Trophoblast cell (in vitro differentiated cells and primary cell): Measurements from ENCODE around the gene TBRG4.
A peak's percentile ranks its signal among the peaks of the same experiment; 100 is the strongest.

Experiments used
- DNase-seq, 2 donors: peaks; one replicate each; pipeline ENCODE4 v3.0.0-alpha.2; 2016
- H2AFZ ChIP-seq: 2 replicates; pipeline ENCODE4 v1.6.1; 2013; ENCODE audit warnings: low read length, moderate library complexity, mild to moderate bottlenecking; ENCODE audit not compliant: insufficient read depth, poor library complexity
- H2AK5ac ChIP-seq: 2 replicates; pipeline ENCODE4 v1.6.1; 2013; ENCODE audit warnings: mild to moderate bottlenecking, low read length
- H2BK120ac ChIP-seq: 2 replicates; pipeline ENCODE4 v1.6.1; 2013; ENCODE audit warnings: low read length, mild to moderate bottlenecking, moderate library complexity; ENCODE audit not compliant: insufficient read depth, poor library complexity
- H2BK12ac ChIP-seq: 2 replicates; pipeline ENCODE4 v1.6.1; 2013; ENCODE audit warnings: mild to moderate bottlenecking, low read length, moderate library complexity
- H2BK5ac ChIP-seq: 2 replicates; pipeline ENCODE4 v1.6.1; 2013; ENCODE audit warnings: low read length, low read depth, moderate library complexity, mild to moderate bottlenecking; ENCODE audit not compliant: poor library complexity
- H3K14ac ChIP-seq: 2 replicates; pipeline ENCODE4 v1.6.1; 2013; ENCODE audit warnings: mild to moderate bottlenecking, low read length
- H3K18ac ChIP-seq: 2 replicates; pipeline ENCODE4 v1.6.1; 2013; ENCODE audit warnings: mild to moderate bottlenecking, low read length
- H3K23ac ChIP-seq: 2 replicates; pipeline ENCODE4 v1.6.1; 2013; ENCODE audit warnings: low read length
- H3K27ac ChIP-seq: 2 replicates; pipeline ENCODE4 v1.5.1; 2013; ENCODE audit warnings: low read depth, mild to moderate bottlenecking, inconsistent platforms, low read length, moderate library complexity
- H3K27me3 ChIP-seq: 2 replicates; pipeline ENCODE4 v1.6.1; 2013; ENCODE audit warnings: inconsistent platforms, mild to moderate bottlenecking, low read length, moderate library complexity; ENCODE audit not compliant: insufficient read depth
- H3K36me3 ChIP-seq, 2 experiments: 1 replicate in 1 of 2; 2 replicates in 1 of 2; pipeline ENCODE4 v1.6.1; 2013; ENCODE audit warnings: low read length in 2 of 2, mild to moderate bottlenecking in 2 of 2, moderate library complexity in 1 of 2; ENCODE audit not compliant: insufficient read depth in 2 of 2, control insufficient read depth in 1 of 2
- H3K4ac ChIP-seq: 2 replicates; pipeline ENCODE4 v1.6.1; 2013; ENCODE audit warnings: low read depth, mild to moderate bottlenecking, low read length, moderate library complexity
- H3K4me1 ChIP-seq, 2 experiments: 1 replicate in 1 of 2; 2 replicates in 1 of 2; pipeline ENCODE4 v1.6.1; 2013; ENCODE audit warnings: low read length in 2 of 2, mild to moderate bottlenecking in 2 of 2, moderate library complexity in 1 of 2; ENCODE audit not compliant: insufficient read depth in 2 of 2, control insufficient read depth in 1 of 2
- H3K4me2 ChIP-seq: 2 replicates; pipeline ENCODE4 v1.6.1; 2013; ENCODE audit warnings: inconsistent platforms, mild to moderate bottlenecking, low read length, moderate library complexity
- H3K4me3 ChIP-seq: 2 replicates; pipeline ENCODE4 v1.5.1; 2013; ENCODE audit warnings: mild to moderate bottlenecking, low read depth, low read length, inconsistent platforms
- H3K79me1 ChIP-seq: one replicate; pipeline ENCODE4 v1.6.1; 2013; ENCODE audit warnings: low read length
- H3K79me2 ChIP-seq: 2 replicates; pipeline ENCODE4 v1.6.1; 2013; ENCODE audit warnings: low read length, mild to moderate bottlenecking; ENCODE audit not compliant: control insufficient read depth, insufficient read depth, poor library complexity
- H3K9ac ChIP-seq: 2 replicates; pipeline ENCODE4 v1.6.1; 2013; ENCODE audit warnings: mild to moderate bottlenecking, low read length
- H3K9me3 ChIP-seq: 2 replicates; pipeline ENCODE4 v1.6.1; 2013; ENCODE audit warnings: low read depth, mild to moderate bottlenecking, control low read depth, inconsistent platforms, low read length; ENCODE audit not compliant: insufficient read depth
- H4K12ac ChIP-seq: 2 replicates; pipeline ENCODE4 v1.6.1; 2013; ENCODE audit warnings: low read depth, mild to moderate bottlenecking, low read length, moderate library complexity
- H4K8ac ChIP-seq: 2 replicates; pipeline ENCODE4 v1.6.1; 2013; ENCODE audit warnings: low read depth, mild to moderate bottlenecking, low read length, moderate library complexity
- H4K91ac ChIP-seq: one replicate; pipeline ENCODE4 v1.6.1; 2013; ENCODE audit warnings: low read depth, mild to moderate bottlenecking, low read length, moderate library complexity
- WGBS: extraction: QIAGEN DNeasy Blood & Tissue Kit; methylation state at CpG from one replicate; pipeline ENCODE4 v1.1.7; 2013; ENCODE audit warnings: missing lambda C conversion rate; ENCODE audit not compliant: insufficient read length, insufficient coverage; ENCODE audit errors: extremely low coverage; 5-methylcytosine and 5-hydroxymethylcytosine counted together

TBRG4 gene

DNA sequence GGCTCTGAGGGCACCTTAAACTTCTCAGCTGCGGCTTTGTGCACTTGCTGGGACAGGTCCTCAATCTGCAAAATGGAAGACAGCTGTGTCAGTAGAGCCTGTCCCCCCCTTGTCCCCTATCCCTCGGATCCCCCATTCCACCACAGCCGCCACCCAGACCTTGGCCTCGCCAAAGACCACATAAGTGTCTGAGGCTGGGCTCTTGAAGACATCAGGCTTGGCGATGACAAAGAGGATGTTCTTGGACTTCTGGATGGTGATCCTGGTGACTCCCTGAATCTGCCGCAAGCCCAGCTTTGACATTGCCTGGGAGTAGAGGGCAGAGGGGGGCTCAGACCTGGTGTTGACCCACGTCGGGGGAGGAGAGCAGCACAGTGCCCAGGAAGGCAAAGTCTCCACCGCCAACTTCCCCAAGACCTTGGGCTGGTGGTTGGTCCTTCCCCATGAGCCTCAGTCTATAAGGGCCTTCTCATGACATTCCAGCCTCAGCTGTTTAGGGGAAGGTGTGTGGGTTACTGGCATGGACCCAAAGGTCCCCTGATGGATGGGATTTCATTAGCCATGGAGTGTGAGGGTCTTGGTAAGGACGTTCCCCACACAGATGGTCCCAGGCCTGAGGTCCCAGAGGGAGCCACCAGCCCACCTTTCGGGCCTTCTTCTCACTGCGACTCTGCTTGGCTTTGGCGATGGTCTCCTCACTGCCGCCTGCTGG is 30.4 kb downstream of the TBRG4 start:
- peaks cover 5 to 7% of the 10 kb centered on the region in 2 experiments for H3K4me1 ChIP-seq
- no peak overlapping the region for H2BK12ac ChIP-seq
- peaks cover 9 to 19% of the 10 kb centered on the region in 2 experiments for H3K36me3 ChIP-seq
- H2AFZ ChIP-seq = no peak overlapping the region
- H3K18ac ChIP-seq = no peak overlapping the region
- H4K8ac ChIP-seq = no peak overlapping the region
- no peak overlapping the region for H3K9ac ChIP-seq
- H3K4me3 ChIP-seq = no peak overlapping the region
- no peak overlapping the region for H2AK5ac ChIP-seq
- no peaks in the 10 kb centered on the region for H3K27me3 ChIP-seq
- no peak for DNase-seq
- H3K79me2 ChIP-seq = no peaks in the 10 kb centered on the region
- no peak overlapping the region for H4K91ac ChIP-seq
- no peak overlapping the region for H2BK120ac ChIP-seq
- no peaks in the 10 kb centered on the region for H3K79me1 ChIP-seq
- H3K23ac ChIP-seq = no peak overlapping the region
- no peak overlapping the region for H3K4ac ChIP-seq
- no peak overlapping the region for H3K14ac ChIP-seq
- peaks cover 6% of the 10 kb centered on the region for H3K9me3 ChIP-seq
- no peak overlapping the region for H4K12ac ChIP-seq
- no peak overlapping the region for H3K27ac ChIP-seq
- WGBS = no CpG with 5 or more reads among the region's 14 CpGs
- H3K4me2 ChIP-seq = no peak overlapping the region
- no peak overlapping the region for H2BK5ac ChIP-seq

DNA sequence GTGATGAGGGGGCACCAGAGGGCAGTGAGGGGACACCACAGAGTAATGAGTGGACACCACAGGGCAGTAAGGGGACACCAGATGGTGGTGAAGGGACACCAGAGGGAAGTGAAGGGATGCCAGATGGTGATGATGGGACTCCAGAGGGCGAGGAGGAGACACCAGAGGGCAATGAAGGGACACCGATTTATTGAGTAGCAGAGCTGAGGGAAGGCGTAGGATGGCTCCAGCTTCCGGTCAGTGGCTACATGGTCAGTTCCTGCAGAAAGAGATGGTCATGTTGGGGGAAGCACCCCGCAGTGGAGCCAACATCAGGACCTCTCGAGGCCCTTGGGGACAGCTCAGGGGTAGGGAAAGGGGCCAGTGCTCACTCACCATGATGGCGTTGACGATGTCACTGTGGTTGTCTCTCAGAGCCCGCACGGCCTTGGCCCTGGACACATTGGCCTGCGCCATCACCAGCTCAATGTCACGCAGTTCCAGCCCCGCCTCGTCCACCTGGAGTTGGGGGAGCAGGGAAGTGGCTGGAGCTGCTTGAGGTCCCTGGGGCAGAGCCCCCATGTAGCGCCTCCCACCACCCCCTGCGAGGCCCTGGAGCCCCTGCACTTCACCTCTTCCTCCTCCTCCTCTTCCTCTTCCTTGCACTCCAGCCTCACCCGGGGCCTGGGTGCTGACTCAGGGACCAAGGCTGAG is 31.1 kb downstream of the TBRG4 start:
- H2BK12ac ChIP-seq = no peak overlapping the region

DNA sequence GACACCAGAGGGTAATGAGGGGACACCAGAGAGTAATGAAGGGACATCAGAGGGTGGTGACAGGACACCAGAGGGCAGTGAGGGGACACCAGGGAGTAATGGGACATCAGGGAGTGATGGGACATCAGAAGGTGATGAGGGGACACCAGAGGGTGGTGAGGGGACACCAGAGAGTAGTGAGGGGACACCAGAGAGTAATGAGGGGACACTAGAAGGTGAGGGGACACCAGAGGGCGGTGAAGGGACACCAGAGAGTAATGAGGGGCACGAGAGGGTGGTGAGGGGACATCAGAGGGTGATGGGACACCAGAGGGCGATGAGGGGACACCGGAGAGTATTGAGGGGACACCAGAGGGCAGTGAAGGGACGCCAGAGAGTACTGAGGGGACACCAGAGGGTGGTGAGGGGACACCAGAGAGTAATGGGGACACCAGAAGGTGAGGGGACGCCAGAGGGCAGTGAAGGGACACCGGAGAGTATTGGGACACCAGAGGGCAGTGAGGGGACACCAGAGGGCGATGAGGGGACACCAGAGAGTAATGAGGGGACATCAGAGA is 33.3 kb downstream of the TBRG4 start:
- H4K12ac ChIP-seq = no peak overlapping the region
- no peak overlapping the region for H2AK5ac ChIP-seq
- peaks cover 5 to 7% of the 10 kb centered on the region in 2 experiments for H3K4me1 ChIP-seq
- H3K36me3 ChIP-seq = peaks cover 38 to 48% of the 10 kb centered on the region in 2 experiments
- H3K14ac ChIP-seq = no peak overlapping the region
- WGBS = no CpG with 5 or more reads among the region's 8 CpGs
- H3K27ac ChIP-seq = no peak overlapping the region
- no peak overlapping the region for H4K91ac ChIP-seq
- H3K27me3 ChIP-seq = no peaks in the 10 kb centered on the region
- H3K9me3 ChIP-seq = peaks cover 9% of the 10 kb centered on the region
- no peak overlapping the region for H2BK12ac ChIP-seq
- no peak overlapping the region for H3K9ac ChIP-seq
- H2BK5ac ChIP-seq = no peak overlapping the region
- no peak overlapping the region for H3K4me3 ChIP-seq
- no peak for DNase-seq
- no peak overlapping the region for H3K4me2 ChIP-seq
- H3K18ac ChIP-seq = no peak overlapping the region
- no peak overlapping the region for H2BK120ac ChIP-seq
- no peak overlapping the region for H2AFZ ChIP-seq
- H4K8ac ChIP-seq = no peak overlapping the region
- no peak overlapping the region for H3K4ac ChIP-seq
- no peaks in the 10 kb centered on the region for H3K79me2 ChIP-seq
- no peak overlapping the region for H3K23ac ChIP-seq
- H3K79me1 ChIP-seq = no peaks in the 10 kb centered on the region

More for the DNA sequence above, 31.1 kb downstream of the TBRG4 start:
- Histone ChIP-seq H4K91ac (no peak overlapping the region), H3K36me3 (peaks cover 16 to 26% of the 10 kb centered on the region in 2 experiments), H2AK5ac (no peak overlapping the region), H4K8ac (no peak overlapping the region), H2BK5ac (no peak overlapping the region), H2AFZ (no peak overlapping the region), H3K14ac (no peak overlapping the region), H3K27ac (no peak overlapping the region), H4K12ac (peak overlapping the region; percentile 32), H3K79me2 (no peaks in the 10 kb centered on the region), H3K4me3 (no peak overlapping the region), H3K79me1 (no peaks in the 10 kb centered on the region), H3K4me2 (no peak overlapping the region), H3K4ac (no peak overlapping the region), H3K9me3 (peaks cover 6% of the 10 kb centered on the region), H2BK120ac (no peak overlapping the region), H3K27me3 (no peaks in the 10 kb centered on the region), H3K9ac (no peak overlapping the region), H3K4me1 (peaks cover 5 to 7% of the 10 kb centered on the region in 2 experiments), H3K23ac (no peak overlapping the region), H3K18ac (no peak overlapping the region)
- DNase-seq = no peak
- no CpG with 5 or more reads among the region's 17 CpGs for WGBS

- H2AFZ ChIP-seq = no peak overlapping the region
- no peak overlapping the region for H4K12ac ChIP-seq
- H2BK12ac ChIP-seq = no peak overlapping the region
- peaks cover 2 to 4% of the 10 kb centered on the region in 2 experiments for H3K4me1 ChIP-seq
- WGBS = no CpG with 5 or more reads among the region's 9 CpGs
- H3K4me2 ChIP-seq = no peak overlapping the region
- no peaks in the 10 kb centered on the region for H3K79me1 ChIP-seq
- no peak overlapping the region for H3K14ac ChIP-seq
- no peak overlapping the region for H3K4ac ChIP-seq
- H3K9ac ChIP-seq = no peak overlapping the region
- H2BK120ac ChIP-seq = no peak overlapping the region
- no peak overlapping the region for H4K8ac ChIP-seq
- peaks cover 44 to 50% of the 10 kb centered on the region in 2 experiments for H3K36me3 ChIP-seq
- H3K4me3 ChIP-seq = no peak overlapping the region
- H3K9me3 ChIP-seq = peaks cover 9% of the 10 kb centered on the region
- H3K27me3 ChIP-seq = no peaks in the 10 kb centered on the region
- H2AK5ac ChIP-seq = no peak overlapping the region
- H3K18ac ChIP-seq = no peak overlapping the region
- no peak overlapping the region for H3K23ac ChIP-seq
- H3K79me2 ChIP-seq = no peaks in the 10 kb centered on the region
- no peak for DNase-seq
- no peak overlapping the region for H3K27ac ChIP-seq
- no peak overlapping the region for H4K91ac ChIP-seq
- H2BK5ac ChIP-seq = no peak overlapping the region
These were observed 33.9 kb downstream of the TBRG4 start for GRCh38 chr7:45077579-45077978.
